Measurements from ENCODE around the gene METAP2. TPM values are rescaled to one million over a fixed set of nuclear protein-coding genes. Genes with fewer than 3 reads are reported as not detected.

Gene METAP2
- total RNA-seq, 2 experiments from 2014 or later, result 60.2 to 66.3 TPM

DNA sequence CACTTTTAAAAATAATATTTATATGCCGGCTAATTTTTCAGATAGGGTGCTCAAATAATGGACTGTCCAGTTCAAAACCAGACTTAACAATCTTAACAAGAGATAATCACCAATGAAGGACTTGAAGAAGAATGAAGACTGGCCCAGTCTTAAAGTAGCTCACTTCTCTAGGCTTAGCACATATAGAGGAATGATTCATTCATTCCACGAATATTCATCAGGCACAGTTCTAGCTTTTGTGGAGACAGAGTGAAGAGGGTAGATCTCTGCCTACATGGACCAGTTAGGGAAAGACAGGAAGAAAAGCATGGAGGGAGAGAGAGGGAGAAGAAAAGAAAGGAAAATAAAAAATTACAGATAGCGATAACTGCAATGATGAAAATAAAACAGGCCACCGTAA lies 42.8 kb upstream of the METAP2 start:
- ATAC-seq (ENCODE audit: poor library complexity) (no peak), DNase-seq (no peak)
- no peaks in the 10 kb centered on the region for H3K36me3 Mint-ChIP-seq (ENCODE audit: low read depth)
- no peak overlapping the region for H3K27ac ChIP-seq (ENCODE audit: low read depth in 1 of 2, low read length in 2 of 2)
- H3K9me3 ChIP-seq (ENCODE audit: control insufficient read depth in 1 of 2, insufficient read depth in 1 of 2, low read length in 2 of 2), result no peaks in the 10 kb centered on the region
- H3K9me3 Mint-ChIP-seq, result no peaks in the 10 kb centered on the region
- intact Hi-C loops (cut with DNase I, micrococcal nuclease), result no loop called here
- no peak overlapping the region for H3K4me3 ChIP-seq (ENCODE audit: low read length)
- H3K4me3 Mint-ChIP-seq, result no peak overlapping the region
- no peaks in the 10 kb centered on the region for H3K27me3 ChIP-seq (ENCODE audit: control insufficient read depth in 1 of 2, insufficient read depth in 2 of 2, low read length in 2 of 2)
- H3K27me3 Mint-ChIP-seq, result no peaks in the 10 kb centered on the region
- peaks cover 6% of the 10 kb centered on the region for H3K4me1 ChIP-seq (ENCODE audit: insufficient read depth, low read length)
- TF ChIP-seq, protein P1, sequence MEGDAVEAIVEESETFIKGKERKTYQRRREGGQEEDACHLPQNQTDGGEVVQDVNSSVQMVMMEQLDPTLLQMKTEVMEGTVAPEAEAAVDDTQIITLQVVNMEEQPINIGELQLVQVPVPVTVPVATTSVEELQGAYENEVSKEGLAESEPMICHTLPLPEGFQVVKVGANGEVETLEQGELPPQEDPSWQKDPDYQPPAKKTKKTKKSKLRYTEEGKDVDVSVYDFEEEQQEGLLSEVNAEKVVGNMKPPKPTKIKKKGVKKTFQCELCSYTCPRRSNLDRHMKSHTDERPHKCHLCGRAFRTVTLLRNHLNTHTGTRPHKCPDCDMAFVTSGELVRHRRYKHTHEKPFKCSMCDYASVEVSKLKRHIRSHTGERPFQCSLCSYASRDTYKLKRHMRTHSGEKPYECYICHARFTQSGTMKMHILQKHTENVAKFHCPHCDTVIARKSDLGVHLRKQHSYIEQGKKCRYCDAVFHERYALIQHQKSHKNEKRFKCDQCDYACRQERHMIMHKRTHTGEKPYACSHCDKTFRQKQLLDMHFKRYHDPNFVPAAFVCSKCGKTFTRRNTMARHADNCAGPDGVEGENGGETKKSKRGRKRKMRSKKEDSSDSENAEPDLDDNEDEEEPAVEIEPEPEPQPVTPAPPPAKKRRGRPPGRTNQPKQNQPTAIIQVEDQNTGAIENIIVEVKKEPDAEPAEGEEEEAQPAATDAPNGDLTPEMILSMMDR (IDR thresholded peaks at IDR 0.05), result no peak
- POLR2A ChIA-PET, result no interaction called here
- CTCF ChIA-PET, result interaction anchor here (0.6 kb wide), 1 partner anchor 124 kb away, joined by 4 read pairs; no protein-coding TSS in a partner anchor
- no peak overlapping the region for H3K27ac Mint-ChIP-seq
- H3K36me3 ChIP-seq (ENCODE audit: insufficient read depth, low read length), result no peaks in the 10 kb centered on the region
- H3K4me1 Mint-ChIP-seq (ENCODE audit: low read depth), result peaks cover 11% of the 10 kb centered on the region

DNA sequence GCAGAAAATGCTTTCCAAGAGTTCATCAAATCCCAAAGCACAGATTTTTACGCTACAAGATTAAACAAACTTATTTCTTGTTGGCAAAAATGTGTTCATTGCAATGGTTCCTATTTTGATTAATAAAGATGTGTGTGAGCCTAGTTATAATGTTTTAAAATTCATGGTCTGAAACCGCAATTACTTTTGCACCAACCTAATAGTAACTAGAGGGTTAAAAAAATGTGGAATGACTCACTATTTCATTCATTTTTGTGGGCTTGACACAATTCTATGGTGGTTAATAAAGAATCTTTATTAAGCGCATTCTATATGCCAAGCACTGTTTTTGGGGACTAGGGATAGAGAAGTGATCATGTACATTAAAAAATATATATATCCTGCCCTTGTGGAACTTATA lies 38.6 kb upstream of the METAP2 start:
- Mint-ChIP-seq H3K27ac (no peak overlapping the region), H3K4me1 (ENCODE audit: low read depth) (no peaks in the 10 kb centered on the region), H3K36me3 (ENCODE audit: low read depth) (no peaks in the 10 kb centered on the region), H3K27me3 (no peaks in the 10 kb centered on the region), H3K9me3 (no peaks in the 10 kb centered on the region), H3K4me3 (no peak overlapping the region)
- Histone ChIP-seq H3K36me3 (ENCODE audit: insufficient read depth, low read length) (no peaks in the 10 kb centered on the region), H3K27me3 (ENCODE audit: control insufficient read depth in 1 of 2, insufficient read depth in 2 of 2, low read length in 2 of 2) (no peaks in the 10 kb centered on the region), H3K4me1 (ENCODE audit: insufficient read depth, low read length) (no peaks in the 10 kb centered on the region), H3K27ac (ENCODE audit: low read depth in 1 of 2, low read length in 2 of 2) (no peak overlapping the region), H3K4me3 (ENCODE audit: low read length) (no peak overlapping the region), H3K9me3 (ENCODE audit: control insufficient read depth in 1 of 2, insufficient read depth in 1 of 2, low read length in 2 of 2) (no peaks in the 10 kb centered on the region)
- intact Hi-C loops (cut with DNase I, micrococcal nuclease), result no loop called here
- DNase-seq, result no peak
- ATAC-seq (ENCODE audit: poor library complexity), result no peak
- ChIA-PET POLR2A (no interaction called here), CTCF (no interaction called here)
- TF ChIP-seq, protein P1 (IDR thresholded peaks at IDR 0.05), result no peak

DNA sequence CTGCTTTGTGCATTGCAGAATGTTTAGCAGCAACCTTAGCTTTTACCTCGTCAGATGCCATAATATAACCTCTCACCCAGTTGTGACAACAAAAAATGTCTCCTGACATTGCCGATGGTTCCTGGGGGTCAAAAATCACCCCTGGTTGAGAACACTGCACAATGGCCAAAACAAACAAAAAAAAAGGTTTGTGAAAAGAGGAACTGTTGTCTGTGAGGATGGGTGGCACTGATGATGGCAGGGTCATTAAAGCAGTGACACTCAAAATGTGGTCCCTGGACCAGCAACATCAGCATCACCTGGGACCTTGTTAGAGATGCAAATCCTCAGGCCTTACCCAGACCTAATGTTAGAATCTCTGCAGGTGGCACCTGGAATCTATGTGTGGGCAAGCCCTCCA lies 36.4 kb upstream of the METAP2 start:
- no peak overlapping the region for H3K27ac ChIP-seq (ENCODE audit: low read depth in 1 of 2, low read length in 2 of 2)
- no peaks in the 10 kb centered on the region for H3K27me3 ChIP-seq (ENCODE audit: control insufficient read depth in 1 of 2, insufficient read depth in 2 of 2, low read length in 2 of 2)
- no peaks in the 10 kb centered on the region for H3K9me3 Mint-ChIP-seq
- ATAC-seq (ENCODE audit: poor library complexity) (no peak), DNase-seq (no peak)
- H3K4me1 ChIP-seq (ENCODE audit: insufficient read depth, low read length), result no peaks in the 10 kb centered on the region
- H3K4me3 Mint-ChIP-seq, result no peak overlapping the region
- no peaks in the 10 kb centered on the region for H3K36me3 ChIP-seq (ENCODE audit: insufficient read depth, low read length)
- intact Hi-C loops (cut with DNase I, micrococcal nuclease), result no loop called here
- no peaks in the 10 kb centered on the region for H3K36me3 Mint-ChIP-seq (ENCODE audit: low read depth)
- no peaks in the 10 kb centered on the region for H3K4me1 Mint-ChIP-seq (ENCODE audit: low read depth)
- no peak overlapping the region for H3K27ac Mint-ChIP-seq
- CTCF ChIA-PET, result no interaction called here
- POLR2A ChIA-PET, result no interaction called here
- H3K27me3 Mint-ChIP-seq, result no peaks in the 10 kb centered on the region
- TF ChIP-seq, protein P1 (IDR thresholded peaks at IDR 0.05), result no peak
- H3K4me3 ChIP-seq (ENCODE audit: low read length), result no peak overlapping the region
- H3K9me3 ChIP-seq (ENCODE audit: control insufficient read depth in 1 of 2, insufficient read depth in 1 of 2, low read length in 2 of 2), result no peaks in the 10 kb centered on the region

Data from CD4-positive, alpha-beta T cell (primary cell).